NOMO-1 (cell line): ENCODE measurements around the gene TIGD3.
"Not testable (repeated sequence)": the region's sequence is repeated elsewhere in the genome, so short reads cannot be mapped to it uniquely, and the experiment has no call there.

Experiments used
- DNase-seq, 2 experiments: peaks; one replicate each; lab custom pipeline; 2025; ENCODE audit not compliant: unreplicated experiment in 2 of 2; lab: John Stamatoyannopoulos, UW

TIGD3 gene

DNA sequence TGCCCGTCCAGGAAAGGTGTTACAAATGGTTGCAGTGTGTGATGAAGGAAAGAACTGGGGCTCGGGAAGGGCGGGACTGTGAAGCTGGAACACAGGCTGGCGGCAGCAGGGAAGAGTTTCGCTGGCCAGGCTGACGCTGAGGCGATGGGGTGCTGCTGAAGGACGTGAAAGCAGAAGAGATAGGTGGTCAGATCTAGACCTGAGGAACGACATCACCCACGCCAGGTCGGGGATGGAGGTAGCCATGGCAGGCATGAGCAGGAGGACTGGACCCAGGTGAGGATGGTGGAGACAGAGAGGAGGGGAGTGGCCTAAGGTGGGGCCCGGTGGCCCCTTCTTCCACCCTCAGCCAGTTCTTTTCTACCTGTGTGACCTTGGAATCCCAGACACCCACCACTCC lies 30.7 kb upstream of the TIGD3 start:
- no peak for DNase-seq

DNA sequence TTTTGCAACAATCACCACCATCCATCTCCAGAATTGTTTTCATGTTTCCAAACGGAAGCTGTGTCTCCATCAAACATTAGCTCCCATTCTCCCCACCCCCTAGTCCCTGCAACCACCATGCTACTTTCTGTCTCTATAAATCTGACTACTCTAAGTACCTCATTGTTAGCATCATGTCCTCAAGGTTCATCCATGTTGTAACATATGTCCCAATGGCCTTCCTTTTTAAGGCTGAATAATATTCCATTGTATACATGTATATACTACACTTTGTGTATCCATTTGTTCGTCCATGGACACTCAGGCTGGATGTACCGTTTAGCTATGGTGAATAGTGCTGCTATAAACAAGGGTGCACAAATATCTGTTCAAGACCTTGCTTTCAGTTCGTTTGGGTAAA lies 29.1 kb upstream of the TIGD3 start:
- DNase-seq = no peak

DNA sequence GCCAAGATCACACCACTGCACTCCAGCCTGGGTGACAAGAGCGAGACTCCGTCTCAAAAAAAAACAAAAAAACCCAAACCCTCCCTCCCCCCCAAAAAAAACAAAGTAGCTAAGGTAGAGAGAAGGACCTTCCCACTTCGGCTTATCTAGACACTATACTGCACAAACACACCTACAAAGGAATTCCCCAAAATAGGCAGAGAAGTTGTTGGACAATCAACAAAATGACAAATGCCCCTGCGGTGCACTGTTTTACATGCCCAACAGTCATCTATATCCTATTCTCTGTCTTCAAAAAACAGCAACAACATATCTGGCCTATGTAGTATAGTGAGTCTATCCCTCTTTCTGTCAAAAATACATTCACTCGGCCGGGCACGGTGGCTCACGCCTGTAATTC lies 27.5 kb upstream of the TIGD3 start:
- no peak for DNase-seq

DNA sequence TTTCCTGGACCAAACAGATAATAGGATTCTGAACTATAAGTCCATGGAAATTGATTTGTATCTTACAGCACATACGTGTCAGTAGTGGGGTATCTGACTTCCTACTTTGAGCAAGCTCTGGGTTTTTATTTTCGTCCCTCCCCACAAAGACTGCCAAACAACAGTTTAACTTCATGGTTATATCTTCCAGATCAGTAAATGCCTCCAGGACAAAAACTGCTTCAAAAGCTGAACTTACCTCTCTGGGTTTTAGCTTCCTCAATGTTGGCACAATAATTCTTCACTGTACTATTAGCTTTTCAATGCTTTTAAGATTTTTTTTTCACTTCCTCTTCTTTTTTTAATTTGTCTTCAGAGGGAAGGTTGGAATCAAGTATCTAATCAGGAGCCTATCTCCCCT lies 25.1 kb upstream of the TIGD3 start:
- peak; percentile 64 to 82 for DNase-seq

DNA sequence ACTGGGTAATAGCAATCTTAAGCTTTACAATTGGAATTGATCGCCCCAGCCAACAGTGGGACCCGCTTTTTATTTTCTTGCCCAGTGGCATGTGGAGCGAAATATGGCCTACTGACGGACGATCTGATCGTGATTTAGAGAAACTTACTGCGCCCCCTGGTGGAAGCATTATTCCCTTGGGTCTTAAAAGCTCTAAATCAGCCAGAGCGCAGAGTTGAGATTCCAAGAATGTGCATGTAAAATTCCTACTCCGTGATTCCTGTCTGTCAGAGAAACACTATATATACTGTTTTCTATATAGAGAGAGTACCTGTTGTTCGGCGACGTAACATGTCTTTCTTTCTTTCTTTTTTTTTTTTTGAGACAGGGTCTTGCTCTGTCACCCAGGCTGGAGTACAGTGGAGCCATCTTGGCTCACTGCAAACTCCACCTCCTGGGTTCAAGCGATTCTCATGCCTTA lies 24.6 kb upstream of the TIGD3 start:
- DNase-seq = peak; percentile 69 to 90

DNA sequence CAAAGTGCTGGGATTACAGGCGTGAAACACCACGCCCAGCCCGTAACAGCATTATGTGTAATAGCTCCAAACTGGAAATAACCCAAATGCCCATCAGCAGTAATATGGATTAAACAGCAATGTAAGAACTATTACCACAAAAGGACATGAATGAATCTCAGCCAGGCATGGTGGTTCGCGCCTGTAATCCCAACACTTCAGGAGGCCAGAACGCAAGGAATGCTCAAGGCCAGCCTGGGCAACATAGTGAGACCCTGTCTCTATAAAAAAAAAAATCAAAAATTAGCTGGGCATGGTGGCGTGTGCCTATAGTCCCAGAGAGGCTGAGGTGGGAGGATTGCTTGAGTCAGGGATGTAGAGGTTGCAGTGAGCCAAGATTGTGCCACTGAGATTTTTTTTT lies 24.0 kb upstream of the TIGD3 start:
- DNase-seq = no peak

DNA sequence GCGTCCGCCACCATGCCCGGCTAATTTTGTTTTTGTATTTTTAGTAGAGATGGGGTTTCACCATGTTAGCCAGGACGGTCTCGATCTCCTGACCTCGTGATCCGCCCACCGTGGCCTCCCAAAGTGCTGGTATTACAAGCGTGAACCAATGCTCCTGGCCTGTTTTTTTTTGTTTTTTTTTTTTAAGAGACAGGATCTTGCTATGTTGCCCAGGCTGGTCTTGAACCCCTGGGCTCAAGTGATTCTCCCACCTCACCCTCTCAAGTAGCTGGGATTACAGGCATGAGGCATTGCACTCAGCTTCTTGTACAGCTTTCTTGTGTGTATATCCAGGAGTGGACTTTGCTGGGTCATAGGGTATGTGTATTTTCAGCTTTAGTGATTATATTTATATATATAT lies 22.0 kb upstream of the TIGD3 start:
- not testable (repeated sequence) for DNase-seq

DNA sequence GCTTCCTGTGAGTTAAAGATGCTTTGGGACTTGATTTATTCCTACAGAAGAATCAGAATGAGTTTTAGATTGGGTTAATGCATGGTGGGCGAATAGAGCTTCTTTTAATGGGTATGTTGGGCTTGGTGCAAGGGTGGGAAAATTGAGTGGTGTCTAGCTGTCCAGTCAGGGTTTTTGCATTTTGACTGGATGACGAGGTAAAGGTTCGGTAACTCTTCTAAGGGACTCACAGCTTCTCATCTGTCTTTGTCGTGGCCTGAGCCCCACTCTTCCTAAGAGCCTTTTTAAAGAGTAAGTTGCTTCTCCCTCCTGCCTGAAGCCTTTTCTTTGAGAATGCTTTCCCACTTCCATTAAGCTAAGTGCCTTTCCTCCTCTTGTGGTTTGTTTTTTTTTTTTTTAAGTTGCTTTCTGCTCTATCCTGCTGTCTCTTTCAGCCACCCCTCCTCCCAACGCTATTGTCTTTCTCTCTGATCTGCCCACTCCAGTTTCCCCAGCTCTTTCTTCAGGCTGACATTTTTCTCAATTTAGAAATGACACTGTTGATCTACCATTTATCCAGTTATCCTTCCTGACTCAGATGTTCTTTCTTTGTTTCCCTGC lies 19.8 kb upstream of the TIGD3 start:
- DNase-seq = peak in 1 of 2 experiments; percentile 5

DNA sequence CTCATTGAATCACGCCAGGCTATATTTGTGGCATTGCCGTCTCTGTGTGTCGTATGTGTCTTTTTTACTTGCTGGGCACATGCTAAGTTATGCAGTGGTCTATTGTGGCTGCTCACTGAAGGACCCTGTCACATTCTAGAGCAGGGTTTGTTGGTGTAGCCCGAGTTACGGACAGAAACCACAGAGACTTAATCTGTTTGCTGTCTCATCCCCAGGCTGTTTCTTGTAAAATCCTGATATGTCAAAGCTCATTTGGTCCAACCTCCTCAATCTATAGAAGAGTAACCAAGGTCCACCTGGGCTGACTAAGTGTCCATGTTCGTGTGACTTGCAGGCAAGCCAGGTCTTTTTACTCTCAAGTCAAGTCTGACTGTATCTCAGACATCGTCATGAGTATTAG lies 15.9 kb upstream of the TIGD3 start:
- DNase-seq = no peak

DNA sequence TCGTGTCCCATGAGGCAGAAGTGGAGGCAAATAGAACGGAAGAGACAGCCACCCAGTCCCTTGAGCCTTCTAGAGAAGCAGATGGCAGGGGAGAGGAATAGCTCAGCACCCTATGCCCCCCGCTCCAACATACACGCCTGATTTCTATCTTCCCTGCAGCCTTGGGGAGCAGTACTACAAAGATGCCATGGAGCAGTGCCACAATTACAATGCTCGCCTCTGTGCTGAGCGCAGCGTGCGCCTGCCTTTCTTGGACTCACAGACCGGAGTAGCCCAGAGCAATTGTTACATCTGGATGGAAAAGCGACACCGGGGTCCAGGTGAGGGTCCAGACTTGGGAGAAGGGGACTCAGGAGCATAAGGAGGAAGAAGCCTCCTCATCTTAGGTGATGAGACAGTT lies 14.3 kb upstream of the TIGD3 start:
- DNase-seq = no peak

DNA sequence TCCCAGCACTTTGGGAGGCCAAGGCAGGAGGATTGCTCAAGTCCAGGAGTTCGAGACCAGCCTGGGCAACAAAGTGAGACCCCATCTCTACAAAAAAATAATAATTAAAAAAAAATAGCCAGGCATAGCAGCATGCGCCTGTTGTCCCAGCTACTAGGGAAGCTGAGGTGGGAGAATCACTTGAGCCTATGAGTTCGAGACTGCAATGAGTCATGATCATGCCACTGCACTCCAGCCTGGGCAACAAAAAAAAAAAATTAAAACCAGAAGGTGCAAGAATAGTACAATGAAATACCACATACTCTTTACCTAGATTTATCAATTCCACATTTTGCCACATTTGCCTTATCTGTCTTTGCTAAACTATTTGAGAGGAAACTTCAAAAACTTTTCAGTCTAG lies 12.7 kb upstream of the TIGD3 start:
- no peak for DNase-seq

DNA sequence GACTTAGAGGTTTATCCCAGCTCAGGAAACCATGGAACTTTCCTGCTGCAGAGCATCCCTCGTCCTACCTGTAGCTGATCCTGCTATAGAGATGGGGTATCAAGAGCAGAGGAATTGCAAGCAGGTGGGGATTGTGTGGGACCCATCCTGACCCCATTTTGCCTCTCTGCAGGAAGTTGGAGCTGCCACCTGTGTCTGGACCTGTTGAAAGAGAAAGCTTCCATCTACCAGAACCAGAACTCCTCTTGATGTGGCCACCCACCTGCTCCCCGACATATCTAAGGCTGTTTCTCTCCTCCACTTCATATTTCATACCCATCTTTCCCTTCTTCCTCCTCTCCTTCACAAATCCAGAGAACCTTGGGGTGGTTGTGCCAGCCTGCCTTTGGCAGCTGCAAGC lies 3.0 kb upstream of the TIGD3 start:
- DNase-seq = no peak

DNA sequence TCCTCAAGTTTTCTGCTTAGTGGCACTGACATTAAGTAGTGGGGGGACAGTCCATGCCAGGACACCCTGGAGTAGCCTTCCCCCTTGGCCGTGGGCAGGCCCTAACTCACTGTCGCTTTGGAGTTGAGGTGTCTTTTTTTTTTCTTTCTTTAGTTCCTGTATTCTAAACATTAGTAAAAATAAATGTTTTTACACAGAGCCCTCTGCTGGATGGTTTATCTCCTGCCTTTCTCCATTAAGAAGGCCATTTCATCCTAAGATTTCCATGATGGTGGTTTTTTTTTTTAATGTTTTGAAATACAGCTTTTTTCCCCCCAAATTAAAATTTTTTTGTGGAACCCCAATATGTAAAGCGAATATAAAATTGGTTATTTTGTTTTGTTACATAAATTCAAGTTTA lies 1.8 kb upstream of the TIGD3 start:
- DNase-seq = peak in 1 of 2 experiments; percentile 60

DNA sequence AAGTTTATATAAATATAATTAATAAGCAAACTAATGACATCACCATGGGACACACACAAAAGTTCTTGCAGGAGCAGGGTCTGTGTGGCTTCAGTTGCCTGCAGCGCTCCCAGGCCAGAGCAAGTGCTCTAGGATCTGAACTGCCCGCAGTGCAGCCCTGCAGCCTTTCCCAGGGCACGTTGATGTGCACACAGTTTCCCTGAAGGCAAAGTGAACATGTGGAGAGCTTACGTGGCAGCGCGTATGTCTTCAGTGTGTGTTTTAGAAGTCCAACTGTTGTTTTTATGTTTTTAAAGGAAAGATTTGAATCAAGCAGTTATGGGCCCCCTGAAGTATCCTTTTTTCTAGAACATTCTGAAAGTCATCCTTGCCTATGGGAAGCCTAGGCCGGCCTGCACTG lies 1.2 kb upstream of the TIGD3 start:
- no peak for DNase-seq

DNA sequence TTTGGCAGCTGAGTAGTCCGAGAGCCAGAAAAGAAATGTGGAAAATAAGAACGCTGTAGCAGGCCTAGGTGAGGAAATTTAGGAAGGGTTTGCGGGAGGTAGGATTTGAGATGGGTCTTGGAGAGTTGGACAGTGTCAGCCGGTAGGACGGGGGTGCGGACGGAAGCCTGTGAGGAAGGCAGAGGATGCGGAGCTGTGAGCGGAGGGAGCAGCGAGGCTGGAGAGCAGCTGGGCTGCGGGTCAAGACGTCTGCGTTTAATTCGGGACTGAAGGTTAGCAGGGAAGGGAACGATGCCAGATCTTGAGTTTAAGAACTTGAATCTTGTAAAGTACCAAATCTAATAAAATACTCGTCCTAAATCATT lies 669 bp upstream of the TIGD3 start:
- DNase-seq = no peak

DNA sequence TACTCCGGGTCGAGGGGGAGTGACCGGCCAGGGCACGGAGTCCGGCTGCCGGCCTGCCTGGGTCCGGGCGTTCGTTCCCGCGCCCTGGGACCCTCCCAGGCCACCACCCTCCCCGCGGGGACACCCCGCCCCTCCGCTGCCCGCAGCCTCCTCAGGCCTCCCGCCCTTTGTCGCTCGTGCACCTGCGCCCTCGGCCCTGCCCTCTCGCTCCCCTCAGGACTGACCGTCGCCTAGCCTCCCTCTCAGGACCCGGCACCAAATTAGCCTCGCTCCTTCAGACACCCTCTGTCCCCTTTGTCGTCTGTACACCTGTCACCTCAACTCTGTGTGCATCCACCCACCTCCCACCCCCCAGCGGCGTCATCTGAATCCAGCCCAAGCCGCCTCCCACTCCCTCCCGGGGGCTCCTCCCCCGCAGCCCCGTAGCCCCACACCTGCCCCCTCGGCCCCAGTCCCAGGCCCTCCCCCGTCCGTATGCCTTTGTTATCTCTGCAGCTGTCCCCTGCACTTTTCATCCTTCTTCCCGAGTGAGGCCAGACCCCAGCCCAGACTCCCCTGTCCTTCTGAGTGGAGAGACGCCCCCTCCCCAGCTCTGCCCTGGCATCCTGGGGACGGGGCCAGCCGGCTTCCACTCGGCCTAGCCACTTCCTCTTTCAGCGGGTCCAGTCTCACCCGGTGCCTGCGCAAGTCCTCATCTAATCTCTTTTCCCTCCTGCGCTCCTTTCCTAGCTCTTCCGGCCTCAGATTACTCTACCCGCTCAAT lies 643 bp downstream of the TIGD3 start:
- DNase-seq = peak; percentile 51 to 65

DNA sequence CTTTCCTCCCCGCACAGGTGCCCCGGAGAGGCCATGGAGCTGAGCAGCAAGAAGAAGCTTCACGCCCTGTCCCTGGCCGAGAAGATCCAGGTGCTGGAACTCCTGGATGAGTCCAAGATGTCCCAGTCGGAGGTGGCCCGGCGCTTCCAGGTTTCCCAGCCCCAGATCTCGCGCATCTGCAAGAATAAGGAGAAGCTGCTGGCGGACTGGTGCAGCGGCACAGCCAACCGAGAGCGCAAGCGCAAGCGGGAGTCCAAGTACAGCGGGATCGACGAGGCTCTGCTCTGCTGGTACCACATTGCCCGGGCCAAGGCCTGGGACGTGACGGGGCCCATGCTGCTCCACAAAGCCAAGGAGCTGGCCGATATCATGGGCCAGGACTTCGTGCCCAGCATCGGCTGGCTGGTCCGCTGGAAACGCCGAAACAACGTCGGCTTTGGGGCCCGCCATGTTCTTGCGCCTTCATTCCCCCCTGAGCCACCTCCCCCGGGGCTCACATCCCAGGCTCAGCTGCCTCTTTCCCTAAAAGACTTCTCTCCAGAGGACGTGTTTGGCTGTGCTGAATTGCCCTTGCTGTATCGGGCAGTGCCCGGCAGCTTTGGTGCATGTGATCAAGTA lies 1.3 kb downstream of the TIGD3 start:
- no peak for DNase-seq

DNA sequence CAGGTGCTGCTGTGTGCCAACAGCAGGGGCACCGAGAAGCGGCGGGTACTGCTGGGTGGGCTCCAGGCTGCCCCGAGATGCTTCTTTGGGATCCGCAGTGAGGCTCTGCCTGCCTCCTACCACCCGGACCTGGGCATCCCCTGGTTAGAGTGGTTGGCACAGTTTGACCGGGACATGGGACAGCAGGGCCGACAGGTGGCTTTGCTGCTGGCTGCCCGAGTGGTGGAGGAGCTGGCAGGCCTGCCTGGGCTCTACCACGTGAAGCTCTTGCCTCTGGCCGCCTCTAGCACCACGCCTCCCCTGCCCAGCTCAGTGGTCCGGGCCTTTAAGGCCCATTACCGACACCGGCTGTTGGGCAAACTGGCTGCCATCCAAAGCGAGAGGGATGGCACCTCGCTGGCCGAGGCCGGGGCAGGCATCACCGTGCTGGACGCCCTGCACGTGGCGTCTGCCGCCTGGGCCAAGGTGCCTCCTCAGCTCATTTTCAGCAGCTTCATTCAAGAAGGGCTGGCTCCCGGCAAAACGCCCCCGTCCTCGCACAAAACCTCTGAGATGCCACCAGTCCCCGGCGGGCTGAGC lies 1.9 kb downstream of the TIGD3 start:
- no peak for DNase-seq

DNA sequence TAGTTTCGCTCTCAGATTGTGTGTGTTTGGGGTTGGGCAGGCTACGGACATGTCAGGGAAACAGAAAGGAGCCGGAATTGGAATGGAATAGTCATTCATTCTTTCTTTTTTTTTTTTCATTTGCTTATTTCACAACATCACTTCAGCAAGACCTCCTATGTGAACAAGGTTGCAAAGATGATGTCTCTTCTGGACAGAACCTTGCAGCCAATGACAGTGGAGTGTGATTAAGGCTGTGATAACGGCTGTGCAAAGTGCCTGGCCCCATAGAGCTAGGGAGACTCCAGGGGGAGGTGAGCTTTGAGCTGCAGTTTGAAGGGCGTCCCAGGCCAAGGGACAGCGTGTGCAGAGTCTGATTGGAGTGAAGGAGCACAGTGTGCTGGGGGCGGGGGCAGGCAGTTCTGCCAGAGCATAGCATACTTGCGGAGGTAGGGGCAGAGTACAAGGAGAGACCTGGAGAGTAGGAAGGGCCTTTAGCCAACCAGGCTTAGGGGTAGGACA lies 3.4 kb downstream of the TIGD3 start:
- DNase-seq = no peak

DNA sequence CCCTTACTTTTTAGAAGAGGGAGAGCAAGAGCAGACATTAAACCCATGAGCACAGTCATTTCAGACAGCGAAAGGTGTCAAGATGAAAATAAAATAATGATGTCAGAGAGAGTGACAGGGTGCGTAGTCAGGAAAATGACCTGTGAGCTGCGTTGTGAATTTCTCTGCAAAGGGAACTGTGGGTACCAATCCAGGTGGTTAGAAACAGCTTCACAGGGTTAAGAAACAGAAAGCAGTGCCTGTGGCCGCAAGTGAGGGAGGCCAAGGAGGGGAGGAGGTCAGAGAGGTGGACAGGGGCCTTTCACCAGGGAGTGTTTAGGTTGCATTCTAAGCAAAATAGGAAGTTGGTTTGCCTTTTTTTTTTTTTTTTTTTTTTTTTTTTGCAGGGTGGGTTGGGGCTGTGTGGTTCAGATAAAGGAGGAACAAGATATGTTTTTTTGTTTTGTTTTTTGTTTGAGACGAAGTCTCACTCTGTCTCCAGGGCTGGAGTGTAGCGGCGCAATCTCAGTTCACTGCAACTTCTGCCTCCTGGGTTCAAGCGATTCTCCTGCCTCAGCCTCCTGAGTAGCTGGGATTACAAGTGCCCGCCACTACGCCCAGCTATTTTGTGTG lies 7.9 kb downstream of the TIGD3 start:
- peak; percentile 66 to 76 for DNase-seq

DNA sequence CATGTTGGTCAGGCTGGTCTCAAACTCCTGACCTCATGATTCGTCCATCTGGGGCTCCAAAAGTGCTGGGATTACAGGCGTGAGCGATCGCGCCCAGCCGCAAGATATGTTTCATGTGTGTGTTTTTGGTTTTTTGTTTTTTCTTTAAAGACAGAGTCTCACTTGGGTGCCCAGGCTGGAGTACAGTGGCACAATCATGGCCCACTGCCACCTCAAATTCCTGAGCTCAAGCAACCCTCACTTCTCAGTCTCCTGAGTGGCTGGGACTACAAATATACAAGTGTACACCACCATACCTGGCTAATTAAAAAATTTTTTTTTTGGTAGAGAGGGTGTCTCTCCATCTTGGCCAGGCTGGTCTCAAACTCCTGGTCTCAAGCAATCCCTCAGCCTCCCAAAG lies 8.4 kb downstream of the TIGD3 start:
- DNase-seq = no peak
